GM21447 (cell line): Measurements from ENCODE around the gene SLC36A2.

Source experiments
- ATAC-seq: cut with Tn5 transposase; IDR thresholded peaks from one replicate; pipeline ENCODE4 v1.9.1; 2021; ENCODE audit not compliant: unreplicated experiment

Gene SLC36A2

DNA sequence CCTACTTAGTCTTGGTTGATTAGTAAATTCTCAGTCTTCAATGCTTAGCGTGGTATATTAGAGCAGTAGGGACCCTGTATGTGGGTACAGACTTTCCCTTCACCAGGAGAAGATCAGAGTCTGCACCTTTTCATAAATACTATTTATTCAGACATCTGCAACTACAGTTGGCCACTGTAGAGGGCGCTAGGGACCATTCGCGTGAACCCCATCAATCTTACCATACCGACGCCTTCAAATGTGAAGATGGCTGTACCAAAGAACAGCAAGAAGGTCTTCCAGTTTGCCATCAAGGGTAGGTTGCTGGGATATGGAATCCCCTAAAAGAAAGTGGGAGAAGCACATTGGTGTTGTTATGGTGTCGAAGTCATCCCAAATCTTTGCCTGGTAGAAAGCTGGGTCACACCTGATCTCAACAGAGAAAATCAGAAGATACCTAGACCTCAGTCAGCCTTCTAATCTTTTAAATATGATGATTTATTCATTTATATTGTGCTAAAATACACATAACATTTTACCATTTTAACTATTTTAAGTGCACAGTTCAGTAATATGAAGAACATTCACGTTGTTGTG, 62.9 kb downstream of the SLC36A2 start:
- no peak for ATAC-seq

DNA sequence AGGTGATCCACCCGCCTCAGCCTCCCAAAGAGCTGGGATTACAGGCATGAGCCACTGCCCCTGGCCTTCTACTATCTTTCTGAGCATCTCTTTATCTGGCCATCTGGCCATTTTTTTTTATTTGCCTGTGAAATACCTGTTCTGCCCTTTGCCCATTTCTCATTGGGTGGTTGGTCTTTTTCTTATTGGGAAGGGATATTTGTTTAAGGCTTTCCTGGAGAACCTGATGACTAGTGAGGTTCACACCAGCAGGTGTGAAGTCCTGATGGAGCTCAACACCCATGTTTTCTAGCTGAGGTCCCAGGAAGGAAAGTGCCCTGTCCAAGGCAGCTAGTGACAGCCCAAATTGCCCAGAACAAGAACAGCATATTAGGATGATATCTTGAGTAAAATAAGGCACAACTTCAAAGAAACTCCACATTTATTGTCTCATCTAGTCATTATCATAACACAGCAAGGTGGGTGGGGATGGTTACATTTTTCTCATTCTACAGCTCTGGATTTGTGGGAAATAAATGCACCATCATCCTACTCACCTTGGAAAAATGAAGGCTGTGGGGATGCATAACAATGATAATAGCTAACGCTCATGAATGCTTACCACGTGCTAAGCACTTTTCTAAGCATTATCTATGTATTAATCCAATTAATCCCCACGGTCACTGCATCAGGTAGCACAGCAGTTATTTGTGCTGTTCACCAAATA, 64.1 kb downstream of the SLC36A2 start:
- ATAC-seq, result no peak

DNA sequence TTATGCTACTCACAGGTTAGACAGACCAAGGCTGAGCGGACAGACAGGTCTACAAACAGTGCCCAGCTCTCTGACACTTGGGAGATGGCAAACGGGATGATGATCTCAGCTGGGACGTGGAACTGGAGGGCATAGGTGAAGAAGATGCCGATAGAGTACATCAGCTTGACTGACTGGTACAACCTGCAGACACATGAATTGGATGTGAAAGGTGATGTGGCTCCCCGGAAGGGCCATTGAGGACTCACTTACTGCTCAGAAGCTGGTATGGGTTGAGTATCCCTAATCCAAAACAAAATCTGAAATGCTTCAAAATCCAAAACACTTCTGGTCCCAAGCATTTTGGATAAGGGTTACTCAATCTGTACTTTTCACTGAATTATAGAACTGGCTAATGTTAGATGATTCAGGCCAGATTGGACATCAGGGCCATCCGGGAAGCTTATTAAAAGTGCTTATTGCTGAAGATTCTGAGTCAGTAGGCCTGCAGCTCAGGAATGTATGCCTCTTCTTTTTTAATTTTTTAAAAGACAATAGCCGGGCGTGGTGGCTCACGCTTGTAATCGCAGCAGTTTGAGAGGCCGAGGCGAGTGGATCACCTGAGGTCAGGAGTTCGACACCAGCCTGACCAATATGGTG, 66.2 kb downstream of the SLC36A2 start:
- no peak for ATAC-seq

DNA sequence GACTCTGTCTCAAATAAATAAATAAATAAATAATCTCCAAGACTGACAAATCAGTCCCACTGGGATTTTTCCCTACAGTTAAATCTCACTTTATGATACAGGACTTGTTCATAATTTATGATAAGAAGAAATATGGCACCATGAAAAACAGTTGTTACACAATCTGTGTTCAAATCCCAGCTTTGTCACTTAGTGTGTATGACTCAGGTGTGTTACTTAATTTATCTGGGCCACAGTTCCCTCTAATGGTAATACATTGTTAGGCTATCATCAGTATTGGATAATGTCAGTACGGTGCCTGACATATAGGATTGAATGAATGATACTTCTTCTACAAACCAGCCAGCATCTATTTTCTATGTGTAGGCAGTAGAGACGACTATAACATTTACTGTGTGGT, 66.9 kb downstream of the SLC36A2 start:
- ATAC-seq, result no peak

DNA sequence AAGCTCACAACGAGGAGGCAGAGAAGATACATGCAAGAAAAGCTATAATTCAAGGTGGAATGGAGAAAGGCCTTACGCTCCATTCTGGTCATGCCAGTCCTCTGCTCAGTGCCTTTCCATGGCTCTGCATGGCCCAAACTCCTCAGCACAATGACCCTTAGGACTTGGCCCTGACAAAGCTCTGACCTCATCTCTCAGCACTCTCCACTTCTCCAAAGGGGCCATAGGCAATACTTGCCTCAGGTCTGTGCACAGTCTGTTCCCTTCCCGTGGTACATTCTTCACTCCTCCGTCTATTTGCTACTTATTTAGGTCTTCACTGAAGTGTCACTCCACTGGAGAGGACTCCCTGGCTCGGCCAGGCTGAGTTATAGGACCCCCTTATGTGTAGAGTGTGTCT, 68.5 kb downstream of the SLC36A2 start:
- ATAC-seq, result no peak

DNA sequence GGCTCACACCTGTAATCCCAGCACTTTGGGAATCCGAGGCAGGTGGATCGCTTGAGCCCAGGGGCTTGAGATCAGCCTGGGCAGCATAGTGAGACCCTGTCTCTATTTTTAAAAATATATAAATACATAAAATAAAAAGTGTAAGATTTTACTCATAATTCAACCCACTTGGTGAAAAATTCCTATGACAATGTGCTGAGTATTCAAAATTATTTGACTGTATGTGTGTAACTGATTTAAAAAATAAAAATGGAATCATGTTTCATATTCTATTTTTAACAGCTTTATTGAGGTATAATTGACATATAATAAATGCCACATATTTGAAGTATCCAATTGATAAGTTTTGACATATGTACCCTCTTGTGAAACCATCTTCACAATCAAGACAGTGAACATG, 71.6 kb downstream of the SLC36A2 start:
- no peak for ATAC-seq

DNA sequence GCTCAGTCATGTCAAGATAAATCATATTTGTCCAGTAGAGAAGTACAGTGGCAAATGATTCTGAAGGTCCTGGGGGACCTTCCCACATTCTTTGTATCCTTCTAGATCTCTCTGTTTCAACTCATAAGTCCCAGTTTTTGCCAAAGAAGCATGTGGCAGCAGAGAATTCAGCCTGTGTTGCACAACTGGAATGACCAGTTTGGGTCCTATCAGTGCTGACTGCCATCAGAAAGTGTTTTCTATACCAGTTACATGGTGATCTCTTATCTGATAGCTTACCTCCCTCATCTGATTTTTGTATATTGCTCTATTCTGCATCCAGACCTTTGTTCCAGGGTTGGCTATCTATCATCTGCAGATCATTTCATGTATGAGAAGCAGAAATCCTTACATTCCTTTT, 72.7 kb downstream of the SLC36A2 start:
- no peak for ATAC-seq

DNA sequence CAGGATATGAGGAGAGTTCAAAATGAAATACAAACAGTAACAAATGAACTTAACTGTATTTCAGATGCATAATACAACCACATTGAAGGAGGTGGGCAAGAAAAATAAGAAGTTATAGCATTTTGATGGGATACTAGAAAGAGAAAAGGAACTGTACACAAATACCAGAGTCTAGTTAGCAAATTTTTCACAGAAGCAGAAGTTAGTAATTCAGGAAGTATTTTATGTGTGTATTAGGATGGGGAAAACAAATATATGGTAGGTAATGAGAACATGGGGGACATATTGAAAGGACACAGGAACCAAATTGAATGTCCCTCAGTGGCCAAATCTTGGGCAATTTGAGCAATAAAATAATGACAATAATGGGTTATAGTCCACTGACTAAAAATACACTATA, 76.0 kb downstream of the SLC36A2 start:
- no peak for ATAC-seq

DNA sequence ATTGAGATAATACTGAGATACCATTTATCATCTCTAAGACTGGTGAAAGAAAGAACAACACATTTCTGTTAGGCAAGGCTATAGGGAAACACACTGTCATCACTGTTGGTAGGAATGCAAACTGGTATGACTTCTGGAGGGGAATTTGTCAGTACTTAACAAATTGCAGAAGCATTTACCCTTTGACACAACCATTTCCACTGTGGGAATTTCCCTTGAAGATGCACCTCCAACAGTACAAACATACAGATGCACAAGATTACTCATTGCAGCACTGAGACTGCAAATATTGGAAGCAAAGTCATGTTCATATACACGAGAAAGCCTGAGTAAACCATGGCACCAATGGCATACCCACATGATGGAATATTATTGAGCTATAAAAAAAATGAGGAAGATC, 76.8 kb downstream of the SLC36A2 start:
- peak; percentile 91 for ATAC-seq

DNA sequence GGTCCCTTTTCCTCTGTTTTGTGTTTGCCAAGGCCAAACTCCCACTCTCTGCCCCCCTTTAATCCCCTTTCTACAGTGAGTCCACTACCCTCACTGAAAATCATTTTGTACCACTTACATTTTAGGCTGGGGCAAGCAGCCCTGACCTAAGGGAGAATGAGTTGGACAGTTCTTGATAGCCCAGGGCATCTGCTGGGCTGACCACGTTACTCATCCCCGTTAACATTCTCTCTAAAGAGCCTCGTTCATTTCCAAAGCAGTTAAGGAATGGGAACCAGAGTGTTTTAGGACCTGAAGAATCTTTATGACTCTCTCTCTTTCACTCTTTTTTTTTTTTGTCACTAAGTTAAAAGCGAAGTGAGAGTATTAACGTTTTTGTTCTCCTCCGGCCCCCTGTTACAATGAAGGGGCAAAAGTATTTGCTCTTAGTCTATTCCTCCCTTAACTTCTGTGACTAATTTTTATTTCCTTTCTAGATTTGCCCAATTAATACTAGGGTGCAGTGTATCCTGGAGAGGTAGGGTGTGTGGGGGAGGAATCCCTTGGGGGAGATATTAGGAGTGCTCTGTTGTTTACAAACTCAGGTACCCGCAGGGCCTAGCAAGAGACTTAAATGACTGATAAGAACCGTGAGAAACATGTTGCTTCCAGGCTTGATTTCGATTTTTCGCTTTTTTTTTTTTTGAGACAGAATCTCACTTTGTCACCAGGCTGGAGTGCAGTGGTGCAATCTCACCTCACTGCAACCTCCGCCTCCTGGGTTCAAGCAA, 79.7 kb downstream of the SLC36A2 start:
- no peak for ATAC-seq
